HepG2 (cell line): Measurements from ENCODE around the gene C12orf60.

Source experiments
- CHD2 ChIP-seq: IDR thresholded peaks from 2 replicates; pipeline ENCODE4 v1.6.1; 2011; ENCODE audit warnings: low read depth, low read length, improper control_type of control experiment
- SSRP1 ChIP-seq: IDR thresholded peaks from 2 replicates; pipeline ENCODE4 v1.6.1; 2016; ENCODE audit warnings: control low read depth

- no peak for TF ChIP-seq SSRP1 (CRISPR knock-in tag)
- TF ChIP-seq CHD2, result no peak; the same call in 1 of the 2 replicates
Observed at GRCh38 chr12:14774074-14774905, 29.2 kb upstream of the C12orf60 start.
